ENCODE measurements around the gene CYTH1. TPM values are rescaled to one million over a fixed set of nuclear protein-coding genes. Genes with fewer than 3 reads are reported as not detected.
A peak's percentile ranks its signal among the peaks of the same experiment; 100 is the strongest.

The CYTH1 gene
- total and polyA plus RNA-seq, 10 of the 15 experiments (the other 5 are each of a cell fraction or from before 2014, with no cell fraction given), result 6.6 to 188 (median 145) TPM

GRCh38 chr17:78697554-78698343 lies 84.3 kb downstream of the CYTH1 start (continued):
- TF ChIP-seq MEF2B (IDR thresholded peaks at IDR 0.05; ENCODE audit: partially characterized antibody, poor library complexity, severe bottlenecking) (peak; percentile 77), PAX5 (IDR thresholded peaks at IDR 0.05; ENCODE audit: borderline replicate concordance, low read depth, low read length) (peak; percentile 59; the same call in 1 of the 2 replicates), CREM (IDR thresholded peaks at IDR 0.05; ENCODE audit: low read depth) (peak; percentile 85), KAT2A (conservative IDR thresholded peaks at IDR 0.05; ENCODE audit: control insufficient read depth, low read depth, low read length) (no peak), RCOR1 (conservative IDR thresholded peaks at IDR 0.05; ENCODE audit: low read depth, low read length) (no peak), ZNF687 (IDR thresholded peaks at IDR 0.05) (peak; percentile 83), TARDBP (IDR thresholded peaks at IDR 0.05; ENCODE audit: borderline replicate concordance) (no peak), EZH2 (IDR thresholded peaks at IDR 0.05; ENCODE audit: borderline replicate concordance, control insufficient read depth, low read depth, low read length) (no peak), JUNB (IDR thresholded peaks at IDR 0.05) (peak; percentile 16; the same call in 1 of the 2 replicates), BCL3 (IDR thresholded peaks at IDR 0.05; ENCODE audit: borderline replicate concordance, insufficient read depth, low read depth, low read length, poor library complexity, severe bottlenecking) (peak; percentile 98)

Data from GM12878 (cell line).